ENCODE results near the gene RELCH.
"Not testable (repeated sequence)": the region's sequence is repeated elsewhere in the genome, so short reads cannot be mapped to it uniquely, and the experiment has no call there.

The RELCH gene, protein sequence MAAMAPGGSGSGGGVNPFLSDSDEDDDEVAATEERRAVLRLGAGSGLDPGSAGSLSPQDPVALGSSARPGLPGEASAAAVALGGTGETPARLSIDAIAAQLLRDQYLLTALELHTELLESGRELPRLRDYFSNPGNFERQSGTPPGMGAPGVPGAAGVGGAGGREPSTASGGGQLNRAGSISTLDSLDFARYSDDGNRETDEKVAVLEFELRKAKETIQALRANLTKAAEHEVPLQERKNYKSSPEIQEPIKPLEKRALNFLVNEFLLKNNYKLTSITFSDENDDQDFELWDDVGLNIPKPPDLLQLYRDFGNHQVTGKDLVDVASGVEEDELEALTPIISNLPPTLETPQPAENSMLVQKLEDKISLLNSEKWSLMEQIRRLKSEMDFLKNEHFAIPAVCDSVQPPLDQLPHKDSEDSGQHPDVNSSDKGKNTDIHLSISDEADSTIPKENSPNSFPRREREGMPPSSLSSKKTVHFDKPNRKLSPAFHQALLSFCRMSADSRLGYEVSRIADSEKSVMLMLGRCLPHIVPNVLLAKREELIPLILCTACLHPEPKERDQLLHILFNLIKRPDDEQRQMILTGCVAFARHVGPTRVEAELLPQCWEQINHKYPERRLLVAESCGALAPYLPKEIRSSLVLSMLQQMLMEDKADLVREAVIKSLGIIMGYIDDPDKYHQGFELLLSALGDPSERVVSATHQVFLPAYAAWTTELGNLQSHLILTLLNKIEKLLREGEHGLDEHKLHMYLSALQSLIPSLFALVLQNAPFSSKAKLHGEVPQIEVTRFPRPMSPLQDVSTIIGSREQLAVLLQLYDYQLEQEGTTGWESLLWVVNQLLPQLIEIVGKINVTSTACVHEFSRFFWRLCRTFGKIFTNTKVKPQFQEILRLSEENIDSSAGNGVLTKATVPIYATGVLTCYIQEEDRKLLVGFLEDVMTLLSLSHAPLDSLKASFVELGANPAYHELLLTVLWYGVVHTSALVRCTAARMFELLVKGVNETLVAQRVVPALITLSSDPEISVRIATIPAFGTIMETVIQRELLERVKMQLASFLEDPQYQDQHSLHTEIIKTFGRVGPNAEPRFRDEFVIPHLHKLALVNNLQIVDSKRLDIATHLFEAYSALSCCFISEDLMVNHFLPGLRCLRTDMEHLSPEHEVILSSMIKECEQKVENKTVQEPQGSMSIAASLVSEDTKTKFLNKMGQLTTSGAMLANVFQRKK

GRCh38 chr18:62186774-62187542 lies at the start of gene RELCH, which contains the start of gene PIGN:
RELCH (plus strand) TSS chr18:62187255; CDS start chr18:62187506, 251 bp downstream.
PIGN (minus strand) TSS chr18:62187056; CDS start chr18:62161353, 25,703 bp downstream.
- DNase-seq (ENCODE audit: low read depth), result peak; percentile 91

GRCh38 chr18:62138461-62139235 lies 48.4 kb upstream of the RELCH start:
- no peak for DNase-seq (ENCODE audit: low read depth)

DNA sequence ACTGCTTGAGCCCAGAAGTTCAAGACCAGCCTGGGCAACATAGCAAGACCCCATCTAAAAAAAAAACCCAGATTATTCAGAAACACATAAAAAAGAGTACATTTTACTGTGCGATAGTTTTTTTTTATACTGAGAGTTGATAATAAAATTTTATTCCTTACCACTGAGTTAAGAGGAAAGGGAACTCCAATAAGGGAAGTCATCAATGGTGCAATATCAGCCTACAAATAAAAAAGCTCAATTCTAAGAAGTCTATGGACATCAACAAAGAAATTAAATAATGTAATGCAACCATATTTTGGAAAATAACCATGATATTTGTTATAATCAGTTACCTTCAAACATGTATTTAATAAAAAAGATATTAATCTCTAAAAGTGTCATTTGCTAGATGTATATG lies 46.8 kb upstream of the RELCH start:
- DNase-seq (ENCODE audit: low read depth), result no peak

GRCh38 chr18:62144338-62144737 lies 42.7 kb upstream of the RELCH start:
- no peak for DNase-seq (ENCODE audit: low read depth)

DNA sequence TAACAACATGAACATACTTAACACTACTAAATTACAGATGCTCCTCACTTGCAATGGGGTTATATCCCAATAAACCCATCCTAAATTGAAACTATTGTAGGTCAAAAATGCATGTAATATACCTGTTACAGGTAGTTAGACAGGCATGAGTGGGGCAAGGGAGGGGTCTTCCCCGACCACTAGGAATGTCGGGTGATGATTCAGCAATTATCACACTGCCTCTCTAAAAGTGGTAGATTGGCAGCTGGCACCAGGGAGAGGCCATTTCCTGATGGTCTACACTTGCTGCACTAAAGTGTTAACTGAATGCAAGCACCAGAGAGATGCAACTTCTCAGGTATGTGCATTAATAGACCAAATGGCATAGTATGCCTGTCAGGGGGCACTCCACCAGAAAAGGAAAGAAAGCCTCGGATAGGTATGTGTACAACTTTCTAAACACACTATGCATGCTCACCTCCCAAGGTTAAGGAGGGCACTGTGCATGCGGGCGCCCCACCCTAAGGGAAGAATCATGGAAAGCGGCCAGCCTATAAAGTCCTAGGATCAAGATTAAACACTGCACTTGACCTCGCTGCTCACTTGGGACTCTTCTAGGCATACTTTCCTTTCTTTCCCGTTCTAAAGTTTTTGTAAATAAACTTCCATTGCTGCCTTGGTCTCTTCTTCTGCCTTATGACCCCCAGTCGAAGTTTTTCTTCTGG lies 35.8 kb upstream of the RELCH start:
- no peak for DNase-seq (ENCODE audit: low read depth)

DNA sequence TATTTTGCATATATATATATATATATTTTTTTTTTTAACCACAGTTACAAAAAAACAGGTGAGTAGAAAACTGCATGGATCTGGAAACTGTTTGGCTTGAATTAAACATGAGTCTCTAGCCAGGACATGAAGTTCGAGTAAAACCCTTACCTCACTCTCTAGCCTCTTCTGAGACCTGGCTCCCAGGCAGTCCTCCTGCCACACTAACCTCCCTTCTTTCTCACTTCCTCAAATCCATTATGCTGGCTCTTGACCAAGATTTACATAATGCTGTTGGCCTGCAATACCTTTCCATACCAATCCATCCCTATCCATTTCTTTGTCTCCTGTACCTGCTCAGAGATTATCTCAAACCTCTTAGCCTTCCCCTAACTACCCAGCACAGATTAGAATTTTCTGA lies 34.2 kb upstream of the RELCH start:
- no peak for DNase-seq (ENCODE audit: low read depth)

DNA sequence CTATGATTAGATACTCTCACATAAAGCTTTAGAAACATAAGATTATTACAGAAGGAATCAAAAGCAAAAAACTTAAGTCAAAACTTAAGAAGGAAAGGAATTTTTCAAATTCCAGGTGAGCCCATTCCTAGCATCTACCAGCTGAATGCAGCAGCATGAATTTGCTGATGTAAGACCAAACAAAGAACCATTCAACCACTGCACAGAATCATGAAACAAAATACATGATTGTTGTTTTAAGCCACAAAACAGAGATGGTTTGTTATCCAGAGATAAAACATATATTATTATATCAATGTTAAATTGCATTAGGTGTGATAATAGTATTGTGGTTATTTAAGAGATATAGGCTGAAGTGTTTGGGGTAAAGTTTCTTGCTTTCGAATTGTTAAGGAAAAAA lies 29.2 kb upstream of the RELCH start:
- no peak for DNase-seq (ENCODE audit: low read depth)

- DNase-seq (ENCODE audit: low read depth), result no peak
Observed at GRCh38 chr18:62164310-62164709, 22.7 kb upstream of the RELCH start.

- no peak for DNase-seq (ENCODE audit: low read depth)
Observed at GRCh38 chr18:62164855-62165487, 22.1 kb upstream of the RELCH start.

- DNase-seq (ENCODE audit: low read depth), result no peak
Observed at GRCh38 chr18:62165583-62165982, 21.5 kb upstream of the RELCH start.

DNA sequence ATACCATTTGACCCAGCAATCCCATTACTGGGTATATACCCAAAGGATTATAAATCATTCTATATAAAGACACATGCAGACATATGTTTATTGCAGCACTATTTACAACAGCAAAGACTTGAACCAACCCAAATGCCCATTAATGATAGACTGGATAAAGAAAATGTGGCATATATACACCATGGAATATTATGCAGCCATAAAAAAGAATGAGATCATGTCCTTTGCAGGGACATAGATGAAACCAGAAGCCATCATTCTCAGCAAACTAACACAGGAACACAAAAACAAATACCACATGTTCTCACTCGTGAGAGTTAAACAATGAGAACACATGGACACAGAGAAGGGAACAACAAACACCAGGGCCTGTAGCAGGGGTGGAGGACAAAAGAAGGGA lies 20.5 kb upstream of the RELCH start:
- DNase-seq (ENCODE audit: low read depth), result not testable (repeated sequence)

GRCh38 chr18:62170857-62171256 lies 16.2 kb upstream of the RELCH start:
- no peak for DNase-seq (ENCODE audit: low read depth)

DNA sequence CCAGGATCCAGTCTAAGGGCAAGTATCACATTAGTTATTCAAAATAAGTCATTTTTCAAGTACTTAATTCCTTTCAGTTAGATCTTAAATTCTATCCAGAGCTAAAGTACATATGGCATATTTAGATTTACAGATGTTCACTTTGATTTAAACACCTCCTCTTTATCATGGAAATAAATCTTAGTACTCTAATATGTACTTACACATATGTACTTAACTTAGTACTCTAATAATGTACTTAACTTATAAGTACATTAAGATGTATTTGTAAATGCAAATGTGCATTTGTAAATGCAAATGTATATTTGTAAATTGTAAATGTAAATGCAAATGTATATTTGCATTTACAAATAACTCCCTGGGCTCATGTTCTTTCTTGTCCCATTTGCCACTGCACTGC lies 14.8 kb upstream of the RELCH start:
- no peak for DNase-seq (ENCODE audit: low read depth)

DNA sequence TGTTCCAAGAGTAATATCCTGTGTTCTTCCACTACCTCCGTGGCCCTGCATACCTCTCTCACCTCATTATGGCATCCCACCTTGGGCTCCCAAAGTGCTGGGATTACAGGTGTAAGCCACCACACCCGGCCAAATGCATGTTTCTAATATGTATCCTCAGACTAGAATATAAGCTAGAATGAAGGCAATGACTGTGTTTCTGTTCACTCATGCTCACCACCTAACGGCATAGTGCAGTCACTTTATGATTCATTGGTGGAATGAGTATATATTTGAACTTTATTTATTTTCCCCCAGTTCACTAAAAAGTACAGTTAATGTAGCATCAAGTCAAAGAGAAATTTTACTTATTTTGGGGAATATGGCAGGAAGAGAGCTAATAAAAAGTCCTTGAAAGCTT lies 11.5 kb upstream of the RELCH start:
- DNase-seq (ENCODE audit: low read depth), result no peak

DNA sequence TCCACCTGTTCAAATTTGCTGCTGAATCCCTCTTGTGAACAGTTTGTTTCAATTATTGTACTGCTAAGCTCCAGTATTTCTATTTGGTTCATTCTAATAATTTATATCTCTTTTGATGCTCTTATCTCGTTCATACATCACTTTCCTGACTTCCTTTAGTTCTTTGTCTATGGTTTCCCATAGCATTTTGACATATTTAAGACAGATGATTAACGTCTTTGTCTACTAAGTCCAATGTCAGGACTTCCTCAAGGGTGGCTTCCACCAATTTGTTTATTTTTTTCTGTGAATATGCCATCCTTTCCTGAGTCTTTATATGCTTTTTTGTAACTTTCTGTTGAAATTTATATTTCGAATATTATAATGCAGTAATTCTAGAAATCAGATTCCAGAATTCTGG lies 9.8 kb upstream of the RELCH start:
- DNase-seq (ENCODE audit: low read depth), result no peak

- no peak for DNase-seq (ENCODE audit: low read depth)
Observed at GRCh38 chr18:62179213-62179612, 7.8 kb upstream of the RELCH start.

DNA sequence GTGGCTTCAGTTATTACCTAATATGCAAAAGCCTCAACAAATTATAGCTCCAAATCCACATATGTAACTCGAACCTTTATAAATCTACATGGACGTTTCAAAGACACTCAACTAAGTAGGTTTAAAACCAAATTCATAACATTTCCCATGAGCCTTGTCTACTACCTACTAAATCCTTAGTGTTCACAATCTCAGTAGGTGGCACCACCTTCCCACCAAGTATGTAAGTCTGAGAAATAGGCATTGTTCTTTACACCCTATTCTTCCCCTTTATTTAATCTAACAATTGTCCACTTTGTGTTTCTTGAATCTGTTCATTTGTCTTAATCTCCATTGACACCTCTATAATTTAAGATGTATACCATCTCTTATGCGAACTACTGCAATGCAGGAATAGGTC lies 4.8 kb upstream of the RELCH start:
- DNase-seq (ENCODE audit: low read depth), result no peak

DNA sequence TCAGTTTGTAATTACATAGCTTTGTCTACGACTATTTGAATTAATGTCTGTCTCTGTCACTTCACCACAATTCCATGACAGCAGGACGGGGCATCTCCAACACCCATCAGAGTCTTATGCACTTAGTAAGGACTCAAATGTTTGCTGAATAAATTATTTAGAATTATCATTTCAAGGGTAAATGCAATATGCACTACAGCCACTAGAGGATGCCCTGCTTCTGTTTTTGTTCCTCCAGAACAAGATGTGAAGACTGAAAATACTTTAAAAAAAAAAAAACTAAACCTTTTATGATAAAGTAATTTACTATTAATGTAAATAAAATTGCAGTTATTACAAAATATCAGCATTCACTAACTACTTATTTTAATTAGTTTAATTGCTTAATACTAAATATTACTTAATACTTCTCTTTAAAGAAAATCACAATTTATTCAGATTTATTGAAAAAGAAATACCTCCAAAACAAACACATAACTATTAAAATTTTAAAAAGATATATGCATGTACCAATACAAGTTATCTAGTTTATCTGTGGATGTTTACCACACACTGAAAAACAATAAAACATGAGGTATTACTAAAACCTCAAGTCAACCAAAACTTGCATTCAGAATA lies 3.4 kb upstream of the RELCH start:
- DNase-seq (ENCODE audit: low read depth), result peak; percentile 30

GRCh38 chr18:62186499-62186773 lies 619 bp upstream of the RELCH start:
- no peak for DNase-seq (ENCODE audit: low read depth)
